Dendritic cell treated with granulocyte-macrophage colony-stimulating factor and Interleukin-4, amounts not matched to agents 40 ng/mL and 50 ng/mL, for 4 days (primary cell): ENCODE measurements around the gene TBC1D1.

ENCODE experiments used
- H3K27ac Mint-ChIP-seq: one replicate; pipeline ENCODE4 v1.8.0; 2022; ENCODE audit warnings: mild to moderate bottlenecking, mixed read lengths
- H3K27me3 Mint-ChIP-seq: one replicate; pipeline ENCODE4 v1.8.0; 2022; ENCODE audit warnings: mild to moderate bottlenecking, mixed read lengths
- H3K36me3 Mint-ChIP-seq: one replicate; pipeline ENCODE4 v1.8.0; 2022; ENCODE audit warnings: low read depth, mixed read lengths
- H3K4me1 Mint-ChIP-seq: one replicate; pipeline ENCODE4 v1.8.0; 2022; ENCODE audit warnings: low read depth, mixed read lengths
- H3K4me3 Mint-ChIP-seq: one replicate; pipeline ENCODE4 v1.8.0; 2022; ENCODE audit warnings: mild to moderate bottlenecking, moderate library complexity, mixed read lengths
- H3K9me3 Mint-ChIP-seq: one replicate; pipeline ENCODE4 v1.8.0; 2022; ENCODE audit warnings: mixed read lengths
- intact Hi-C: fragments of 100-400 bp; cut with micrococcal nuclease; formaldehyde crosslinking; loops from one replicate; pipeline ENCODE4 v1.15.0; 2022

Gene TBC1D1

GRCh38 chr4:38084877-38085711 lies 194.2 kb downstream of the TBC1D1 start:
- intact Hi-C loops = no loop called here

DNA sequence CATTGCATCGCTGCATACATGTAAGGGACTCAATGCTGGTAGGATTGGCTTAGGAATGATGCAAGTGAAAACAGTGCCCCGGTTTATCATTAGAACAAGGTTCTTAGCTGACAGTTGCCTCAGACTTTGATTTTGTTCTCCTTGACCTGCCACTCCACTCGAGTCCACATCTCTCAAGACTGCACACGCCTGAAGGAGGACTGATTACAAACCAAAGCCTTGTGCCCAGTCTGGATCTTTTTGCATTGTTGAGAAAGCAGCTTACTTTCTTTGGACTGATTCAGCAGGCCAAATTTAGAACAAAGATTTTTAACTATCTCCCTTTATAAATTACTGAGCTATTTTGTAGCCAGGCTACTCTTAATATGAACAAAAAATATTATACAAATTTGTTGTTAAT lies 194.9 kb downstream of the TBC1D1 start:
- Mint-ChIP-seq H3K27me3 (no peaks in the 10 kb centered on the region), H3K36me3 (peaks cover 64% of the 10 kb centered on the region), H3K4me1 (peaks cover 24% of the 10 kb centered on the region), H3K4me3 (no peak overlapping the region), H3K9me3 (no peaks in the 10 kb centered on the region), H3K27ac (no peak overlapping the region)
- intact Hi-C loops = no loop called here

More at GRCh38 chr4:38084877-38085711, 194.2 kb downstream of the TBC1D1 start:
- Mint-ChIP-seq H3K4me1 (peaks cover 30% of the 10 kb centered on the region), H3K9me3 (no peaks in the 10 kb centered on the region), H3K4me3 (no peak overlapping the region), H3K36me3 (peaks cover 64% of the 10 kb centered on the region), H3K27ac (no peak overlapping the region), H3K27me3 (no peaks in the 10 kb centered on the region)

- H3K4me1 Mint-ChIP-seq = peaks cover 18% of the 10 kb centered on the region
- no peak overlapping the region for H3K4me3 Mint-ChIP-seq
- H3K27ac Mint-ChIP-seq = no peak overlapping the region
- no peaks in the 10 kb centered on the region for H3K27me3 Mint-ChIP-seq
- no peaks in the 10 kb centered on the region for H3K9me3 Mint-ChIP-seq
- intact Hi-C loops = no loop called here
- peaks cover 64% of the 10 kb centered on the region for H3K36me3 Mint-ChIP-seq
Observed at GRCh38 chr4:38086151-38086848, 195.4 kb downstream of the TBC1D1 start.

- Mint-ChIP-seq H3K27ac (no peak overlapping the region), H3K27me3 (no peaks in the 10 kb centered on the region), H3K9me3 (no peaks in the 10 kb centered on the region), H3K4me3 (no peak overlapping the region), H3K36me3 (peaks cover 64% of the 10 kb centered on the region), H3K4me1 (peaks cover 13% of the 10 kb centered on the region)
- intact Hi-C loops = no loop called here
Observed at GRCh38 chr4:38086849-38087226, 196.0 kb downstream of the TBC1D1 start.

- Mint-ChIP-seq H3K4me1 (peaks cover 8% of the 10 kb centered on the region), H3K27me3 (no peaks in the 10 kb centered on the region), H3K9me3 (no peaks in the 10 kb centered on the region), H3K4me3 (no peak overlapping the region), H3K36me3 (peaks cover 72% of the 10 kb centered on the region), H3K27ac (no peak overlapping the region)
- intact Hi-C loops = no loop called here
Observed at GRCh38 chr4:38088321-38088720, 197.4 kb downstream of the TBC1D1 start.

DNA sequence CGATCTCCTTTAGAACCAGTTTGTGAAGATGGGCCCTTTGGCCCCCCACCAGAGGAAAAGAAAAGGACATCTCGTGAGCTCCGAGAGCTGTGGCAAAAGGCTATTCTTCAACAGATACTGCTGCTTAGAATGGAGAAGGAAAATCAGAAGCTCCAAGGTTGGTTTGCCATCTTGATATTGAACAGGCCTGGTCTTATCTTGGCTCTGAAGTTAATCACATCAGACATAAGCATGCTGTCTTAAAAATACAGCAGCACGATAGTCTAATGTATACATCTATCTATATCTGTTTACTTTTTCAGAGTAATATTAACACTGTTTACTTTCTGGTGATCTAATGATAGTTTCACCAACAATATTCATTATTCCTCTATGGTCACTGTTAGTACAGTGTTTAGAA lies 199.1 kb downstream of the TBC1D1 start:
- H3K4me1 Mint-ChIP-seq = peaks cover 8% of the 10 kb centered on the region
- H3K4me3 Mint-ChIP-seq = no peak overlapping the region
- no peaks in the 10 kb centered on the region for H3K27me3 Mint-ChIP-seq
- intact Hi-C loops = no loop called here
- H3K36me3 Mint-ChIP-seq = peaks cover 70% of the 10 kb centered on the region
- no peaks in the 10 kb centered on the region for H3K9me3 Mint-ChIP-seq
- H3K27ac Mint-ChIP-seq = no peak overlapping the region

GRCh38 chr4:38090455-38091246 lies 199.8 kb downstream of the TBC1D1 start:
- peaks cover 8% of the 10 kb centered on the region for H3K4me1 Mint-ChIP-seq
- H3K4me3 Mint-ChIP-seq = no peak overlapping the region
- no peaks in the 10 kb centered on the region for H3K27me3 Mint-ChIP-seq
- H3K27ac Mint-ChIP-seq = no peak overlapping the region
- H3K36me3 Mint-ChIP-seq = peaks cover 70% of the 10 kb centered on the region
- intact Hi-C loops = no loop called here
- H3K9me3 Mint-ChIP-seq = no peaks in the 10 kb centered on the region

DNA sequence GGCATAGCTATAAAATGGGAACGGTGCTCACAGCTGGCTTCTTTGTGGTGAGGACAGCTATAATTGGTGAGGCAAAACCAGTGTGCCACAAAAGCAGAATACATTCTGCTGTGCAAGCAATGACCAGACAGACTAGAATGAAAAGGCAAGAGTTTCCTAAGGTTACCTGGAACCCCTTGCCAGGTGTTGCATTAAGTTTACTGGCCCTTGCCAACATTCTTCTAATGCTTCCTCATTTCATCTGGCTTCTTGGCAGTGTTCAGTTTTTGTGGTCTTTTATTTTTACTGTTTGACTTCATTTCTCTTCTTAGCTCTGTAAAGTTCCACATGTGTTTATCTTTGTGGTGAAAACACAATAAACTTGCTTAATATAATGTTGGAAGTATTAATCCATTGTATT lies 200.8 kb downstream of the TBC1D1 start:
- Mint-ChIP-seq H3K27me3 (no peaks in the 10 kb centered on the region), H3K27ac (no peak overlapping the region), H3K4me1 (peaks cover 8% of the 10 kb centered on the region), H3K36me3 (peaks cover 70% of the 10 kb centered on the region), H3K9me3 (no peaks in the 10 kb centered on the region), H3K4me3 (no peak overlapping the region)
- intact Hi-C loops = no loop called here

DNA sequence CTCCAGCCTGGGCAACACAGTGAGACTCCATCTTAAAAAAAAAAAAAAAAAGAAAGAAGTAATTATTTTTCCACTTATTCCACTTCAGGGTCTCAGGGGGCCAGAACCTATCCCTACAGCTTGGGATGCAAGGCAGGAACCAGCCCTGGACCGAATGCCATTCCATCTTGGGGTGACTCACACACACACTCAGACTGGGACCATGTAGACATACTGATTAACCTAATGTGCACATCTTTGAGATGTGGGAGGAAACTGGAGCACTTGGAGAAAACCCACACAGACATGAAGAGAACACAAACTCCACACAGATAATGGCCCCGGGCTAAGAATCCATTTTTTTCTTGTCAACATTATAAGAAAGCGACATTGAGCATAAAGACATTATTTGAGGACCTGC lies 201.8 kb downstream of the TBC1D1 start:
- Mint-ChIP-seq H3K27ac (no peak overlapping the region), H3K4me3 (no peak overlapping the region), H3K36me3 (peaks cover 68% of the 10 kb centered on the region), H3K4me1 (peaks cover 8% of the 10 kb centered on the region), H3K27me3 (no peaks in the 10 kb centered on the region), H3K9me3 (no peaks in the 10 kb centered on the region)
- intact Hi-C loops = no loop called here

GRCh38 chr4:38094419-38094818 lies 203.5 kb downstream of the TBC1D1 start:
- peaks cover 78% of the 10 kb centered on the region for H3K36me3 Mint-ChIP-seq
- intact Hi-C loops = no loop called here
- no peaks in the 10 kb centered on the region for H3K9me3 Mint-ChIP-seq
- H3K4me1 Mint-ChIP-seq = peaks cover 8% of the 10 kb centered on the region
- H3K4me3 Mint-ChIP-seq = no peak overlapping the region
- H3K27ac Mint-ChIP-seq = no peak overlapping the region
- no peaks in the 10 kb centered on the region for H3K27me3 Mint-ChIP-seq

GRCh38 chr4:38095691-38096090 lies 204.8 kb downstream of the TBC1D1 start:
- Mint-ChIP-seq H3K9me3 (no peaks in the 10 kb centered on the region), H3K27ac (no peak overlapping the region), H3K36me3 (peaks cover 79% of the 10 kb centered on the region), H3K4me1 (peaks cover 8% of the 10 kb centered on the region), H3K27me3 (no peaks in the 10 kb centered on the region), H3K4me3 (no peak overlapping the region)
- intact Hi-C loops = no loop called here

DNA sequence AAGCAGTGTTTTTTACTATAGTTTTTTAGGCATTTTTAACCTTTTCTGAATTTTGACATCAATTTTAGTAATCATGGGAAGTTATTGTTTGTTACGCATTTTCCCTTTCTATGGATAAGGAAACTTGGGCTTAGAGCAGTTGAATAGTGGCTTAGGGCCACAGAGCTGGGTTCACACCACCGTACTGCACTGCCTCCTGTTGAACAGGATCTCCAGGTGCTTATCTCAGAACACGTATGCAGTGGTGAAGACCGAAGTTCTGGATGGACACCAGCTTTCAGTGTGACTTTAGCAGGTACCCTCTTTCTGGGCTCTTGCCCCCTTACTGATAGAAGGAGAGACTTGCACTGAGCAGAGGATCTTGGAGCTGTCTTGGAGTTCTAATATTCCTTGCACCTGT lies 206.9 kb downstream of the TBC1D1 start:
- intact Hi-C loops = no loop called here
- Mint-ChIP-seq H3K9me3 (no peaks in the 10 kb centered on the region), H3K4me1 (peaks cover 16% of the 10 kb centered on the region), H3K4me3 (no peak overlapping the region), H3K27me3 (no peaks in the 10 kb centered on the region), H3K36me3 (peaks cover 82% of the 10 kb centered on the region), H3K27ac (no peak overlapping the region)

GRCh38 chr4:38099020-38099600 lies 208.2 kb downstream of the TBC1D1 start:
- Mint-ChIP-seq H3K4me1 (peaks cover 11% of the 10 kb centered on the region), H3K9me3 (no peaks in the 10 kb centered on the region)
- intact Hi-C loops = no loop called here

More at GRCh38 chr4:38099020-38099600, 208.2 kb downstream of the TBC1D1 start:
- H3K27me3 Mint-ChIP-seq = no peaks in the 10 kb centered on the region
- peaks cover 92% of the 10 kb centered on the region for H3K36me3 Mint-ChIP-seq
- no peak overlapping the region for H3K27ac Mint-ChIP-seq
- no peak overlapping the region for H3K4me3 Mint-ChIP-seq
